ENCODE data around the gene RTKN2. TPM values are rescaled to one million over a fixed set of nuclear protein-coding genes. Genes with fewer than 3 reads are reported as not detected.

Gene RTKN2
- total RNA-seq, 1 donor from 2014 or later = 5.0 TPM

DNA sequence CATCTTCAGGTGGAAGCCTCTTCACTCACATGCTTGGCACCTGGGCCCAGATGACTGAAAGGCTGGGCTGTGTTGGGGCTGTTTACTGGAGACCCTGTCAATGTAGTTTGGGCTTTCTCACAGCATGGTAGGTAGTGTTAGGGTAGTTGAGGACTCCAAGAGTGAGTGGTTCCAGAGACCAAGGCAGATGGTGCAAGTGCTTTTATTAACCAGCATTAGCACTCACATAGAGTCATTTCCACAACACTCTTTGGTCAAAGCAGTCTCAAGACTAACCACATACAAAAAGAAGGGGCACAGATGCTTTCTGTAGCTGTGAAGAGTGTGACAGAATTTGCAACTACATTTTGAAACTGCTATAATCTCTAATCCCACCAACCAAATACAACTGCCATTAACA is 135.0 kb downstream of the RTKN2 start:
- intact Hi-C loops (cut with micrococcal nuclease) = no loop called here

Other genes starting within 250 kb of the RTKN2 start
- gene ZNF365, start 105.5 kb upstream of the RTKN2 start, total RNA-seq = not detected in 2 replicates

All from T-helper 2 cell treated with Interferon-gamma antibody and Interleukin-4, amounts not matched to agents 100 ng/mL and 5 ng/mL, for 36 hours (primary cell).